ENCODE data around the gene RPS19. TPM values are rescaled to one million over a fixed set of nuclear protein-coding genes. Genes with fewer than 3 reads are reported as not detected.

The RPS19 gene
- 783 and 1,001 TPM in 2 replicates for polyA plus RNA-seq
- polyA minus RNA-seq = 430 and 458 TPM in 2 replicates

DNA sequence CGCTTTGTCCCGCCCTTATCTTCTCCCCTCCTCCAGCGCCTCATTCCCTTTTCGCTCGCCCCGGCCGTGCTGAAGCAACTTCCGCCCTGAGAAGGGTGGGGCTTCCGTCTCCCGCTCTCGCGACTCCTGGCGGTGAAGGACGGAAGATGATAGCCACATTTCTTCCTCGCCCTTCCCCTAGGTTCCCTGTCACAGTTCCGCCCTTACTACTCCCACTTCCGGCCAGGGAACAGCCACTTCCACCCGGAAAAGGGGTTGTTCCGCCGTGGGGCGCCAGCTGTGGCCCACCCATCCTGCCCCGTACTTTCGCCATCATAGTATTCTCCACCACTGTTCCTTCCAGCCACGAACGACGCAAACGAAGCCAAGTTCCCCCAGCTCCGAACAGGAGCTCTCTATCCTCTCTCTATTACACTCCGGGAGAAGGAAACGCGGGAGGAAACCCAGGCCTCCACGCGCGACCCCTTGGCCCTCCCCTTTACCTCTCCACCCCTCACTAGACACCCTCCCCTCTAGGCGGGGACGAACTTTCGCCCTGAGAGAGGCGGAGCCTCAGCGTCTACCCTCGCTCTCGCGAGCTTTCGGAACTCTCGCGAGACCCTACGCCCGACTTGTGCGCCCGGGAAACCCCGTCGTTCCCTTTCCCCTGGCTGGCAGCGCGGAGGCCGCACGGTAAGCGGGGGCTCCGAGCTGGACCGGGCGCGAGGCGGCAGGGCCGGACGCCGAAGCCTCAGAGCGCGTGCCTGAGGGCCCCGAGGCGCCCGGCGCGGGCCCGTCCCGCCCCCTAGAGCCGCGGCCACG lies at the start of gene RPS19:
Gene RPS19 (plus strand): TSS at position 638 of the 801 bp plus-strand sequence. CDS start 520 bp downstream, outside the sequence.
- Histone ChIP-seq H3F3A (ENCODE audit: insufficient read depth, low read length, poor library complexity, severe bottlenecking) (peaks cover 2% of the 10 kb centered on the region), H2AFZ (ENCODE audit: low read depth, low read length) (peak within 1 kb of the TSS; percentile 82)

DNA sequence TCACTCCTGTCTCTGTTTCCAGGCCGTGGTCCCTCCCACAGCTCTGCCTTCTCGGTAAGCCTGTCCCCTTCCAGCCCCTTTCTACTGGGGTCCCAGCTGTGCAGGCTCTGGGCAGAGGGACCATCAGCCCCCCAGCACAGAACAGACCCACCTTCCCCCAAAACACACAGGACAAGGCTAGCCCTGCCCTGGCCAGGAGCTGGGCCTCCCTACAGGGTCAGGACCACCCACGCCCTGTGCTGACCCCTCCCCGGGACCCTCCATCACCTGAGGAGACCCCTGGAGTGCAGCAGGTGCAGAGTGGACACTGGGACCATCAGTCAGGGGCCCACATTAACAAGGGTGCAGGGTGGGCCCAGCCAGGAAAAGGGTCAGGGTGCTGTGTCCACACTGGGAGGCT lies 49.8 kb upstream of the RPS19 start:
- TF ChIP-seq RAD21 (conservative IDR thresholded peaks at IDR 0.05) (no peak), EP300 (conservative IDR thresholded peaks at IDR 0.05; ENCODE audit: poor library complexity, severe bottlenecking) (no peak)
- Histone ChIP-seq H4K20me1 (ENCODE audit: insufficient read depth) (no peaks in the 10 kb centered on the region), H3F3A (ENCODE audit: insufficient read depth, low read length, poor library complexity, severe bottlenecking) (no peaks in the 10 kb centered on the region), H3K27ac (ENCODE audit: low read length) (no peak overlapping the region), H3K9ac (ENCODE audit: low read length) (no peak overlapping the region), H2AFZ (ENCODE audit: low read depth, low read length) (no peak overlapping the region), H3K27me3 (ENCODE audit: insufficient read depth, low read depth, low read length) (no peaks in the 10 kb centered on the region), H3K9me3 (ENCODE audit: low read length) (no peaks in the 10 kb centered on the region), H3K4me2 (ENCODE audit: low read length) (no peak overlapping the region), H3K79me2 (replicated peaks; ENCODE audit: insufficient read depth, low read length) (no peaks in the 10 kb centered on the region), H3K36me3 (ENCODE audit: insufficient read depth, low read length) (no peaks in the 10 kb centered on the region), H3K9me2 (ENCODE audit: insufficient read depth, low read length) (no peaks in the 10 kb centered on the region), H3K4me3 (ENCODE audit: low read length) (no peak overlapping the region)

More for the DNA sequence above, at the start of gene RPS19:
- peak within 1 kb of the TSS; percentile 84 for H3K4me2 ChIP-seq (ENCODE audit: low read length)
- H3K27me3 ChIP-seq (ENCODE audit: insufficient read depth, low read depth, low read length) = no peaks in the 10 kb centered on the region
- H3K9ac ChIP-seq (ENCODE audit: low read length) = peak within 1 kb of the TSS; percentile 89
- H3K79me2 ChIP-seq (replicated peaks; ENCODE audit: insufficient read depth, low read length) = peaks cover 32% of the 10 kb centered on the region
- no peaks in the 10 kb centered on the region for H3K9me3 ChIP-seq (ENCODE audit: low read length)
- peak within 1 kb of the TSS; percentile 95 for H3K4me3 ChIP-seq (ENCODE audit: low read length)
- TF ChIP-seq EZH2 (IDR thresholded peaks at IDR 0.05; ENCODE audit: borderline replicate concordance, insufficient read depth, low read length, poor library complexity, severe bottlenecking) (no peak), EP300 (conservative IDR thresholded peaks at IDR 0.05; ENCODE audit: poor library complexity, severe bottlenecking) (peak; percentile 89), SMC3 (conservative IDR thresholded peaks at IDR 0.05; ENCODE audit: poor library complexity) (peak; percentile 61), MXI1 (conservative IDR thresholded peaks at IDR 0.05; ENCODE audit: poor library complexity, severe bottlenecking) (peak; percentile 97), POLR2AphosphoS5 (IDR thresholded peaks at IDR 0.05) (peak; percentile 91), TAF1 (IDR thresholded peaks at IDR 0.05; ENCODE audit: low read depth) (peak; percentile 95), RAD21 (conservative IDR thresholded peaks at IDR 0.05) (peak; percentile 50)
- TF ChIP-seq, protein P1, sequence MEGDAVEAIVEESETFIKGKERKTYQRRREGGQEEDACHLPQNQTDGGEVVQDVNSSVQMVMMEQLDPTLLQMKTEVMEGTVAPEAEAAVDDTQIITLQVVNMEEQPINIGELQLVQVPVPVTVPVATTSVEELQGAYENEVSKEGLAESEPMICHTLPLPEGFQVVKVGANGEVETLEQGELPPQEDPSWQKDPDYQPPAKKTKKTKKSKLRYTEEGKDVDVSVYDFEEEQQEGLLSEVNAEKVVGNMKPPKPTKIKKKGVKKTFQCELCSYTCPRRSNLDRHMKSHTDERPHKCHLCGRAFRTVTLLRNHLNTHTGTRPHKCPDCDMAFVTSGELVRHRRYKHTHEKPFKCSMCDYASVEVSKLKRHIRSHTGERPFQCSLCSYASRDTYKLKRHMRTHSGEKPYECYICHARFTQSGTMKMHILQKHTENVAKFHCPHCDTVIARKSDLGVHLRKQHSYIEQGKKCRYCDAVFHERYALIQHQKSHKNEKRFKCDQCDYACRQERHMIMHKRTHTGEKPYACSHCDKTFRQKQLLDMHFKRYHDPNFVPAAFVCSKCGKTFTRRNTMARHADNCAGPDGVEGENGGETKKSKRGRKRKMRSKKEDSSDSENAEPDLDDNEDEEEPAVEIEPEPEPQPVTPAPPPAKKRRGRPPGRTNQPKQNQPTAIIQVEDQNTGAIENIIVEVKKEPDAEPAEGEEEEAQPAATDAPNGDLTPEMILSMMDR (IDR thresholded peaks at IDR 0.05; ENCODE audit: poor library complexity, severe bottlenecking) = peak; percentile 88
- TF ChIP-seq, protein P2, sequence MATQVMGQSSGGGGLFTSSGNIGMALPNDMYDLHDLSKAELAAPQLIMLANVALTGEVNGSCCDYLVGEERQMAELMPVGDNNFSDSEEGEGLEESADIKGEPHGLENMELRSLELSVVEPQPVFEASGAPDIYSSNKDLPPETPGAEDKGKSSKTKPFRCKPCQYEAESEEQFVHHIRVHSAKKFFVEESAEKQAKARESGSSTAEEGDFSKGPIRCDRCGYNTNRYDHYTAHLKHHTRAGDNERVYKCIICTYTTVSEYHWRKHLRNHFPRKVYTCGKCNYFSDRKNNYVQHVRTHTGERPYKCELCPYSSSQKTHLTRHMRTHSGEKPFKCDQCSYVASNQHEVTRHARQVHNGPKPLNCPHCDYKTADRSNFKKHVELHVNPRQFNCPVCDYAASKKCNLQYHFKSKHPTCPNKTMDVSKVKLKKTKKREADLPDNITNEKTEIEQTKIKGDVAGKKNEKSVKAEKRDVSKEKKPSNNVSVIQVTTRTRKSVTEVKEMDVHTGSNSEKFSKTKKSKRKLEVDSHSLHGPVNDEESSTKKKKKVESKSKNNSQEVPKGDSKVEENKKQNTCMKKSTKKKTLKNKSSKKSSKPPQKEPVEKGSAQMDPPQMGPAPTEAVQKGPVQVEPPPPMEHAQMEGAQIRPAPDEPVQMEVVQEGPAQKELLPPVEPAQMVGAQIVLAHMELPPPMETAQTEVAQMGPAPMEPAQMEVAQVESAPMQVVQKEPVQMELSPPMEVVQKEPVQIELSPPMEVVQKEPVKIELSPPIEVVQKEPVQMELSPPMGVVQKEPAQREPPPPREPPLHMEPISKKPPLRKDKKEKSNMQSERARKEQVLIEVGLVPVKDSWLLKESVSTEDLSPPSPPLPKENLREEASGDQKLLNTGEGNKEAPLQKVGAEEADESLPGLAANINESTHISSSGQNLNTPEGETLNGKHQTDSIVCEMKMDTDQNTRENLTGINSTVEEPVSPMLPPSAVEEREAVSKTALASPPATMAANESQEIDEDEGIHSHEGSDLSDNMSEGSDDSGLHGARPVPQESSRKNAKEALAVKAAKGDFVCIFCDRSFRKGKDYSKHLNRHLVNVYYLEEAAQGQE (IDR thresholded peaks at IDR 0.05; ENCODE audit: borderline replicate concordance) = peak; percentile 77
- peak within 1 kb of the TSS; percentile 98 for H3K27ac ChIP-seq (ENCODE audit: low read length)
- no peaks in the 10 kb centered on the region for H3K9me2 ChIP-seq (ENCODE audit: insufficient read depth, low read length)
- H4K20me1 ChIP-seq (ENCODE audit: insufficient read depth) = no peaks in the 10 kb centered on the region
- peaks cover 4% of the 10 kb centered on the region for H3K36me3 ChIP-seq (ENCODE audit: insufficient read depth, low read length)
